ENCODE data around the gene EPB41L4A. TPM values are rescaled to one million over a fixed set of nuclear protein-coding genes. Genes with fewer than 3 reads are reported as not detected.

The EPB41L4A gene
- total RNA-seq, 2 donors from 2014 or later, result 7.7 to 9.9 TPM

DNA sequence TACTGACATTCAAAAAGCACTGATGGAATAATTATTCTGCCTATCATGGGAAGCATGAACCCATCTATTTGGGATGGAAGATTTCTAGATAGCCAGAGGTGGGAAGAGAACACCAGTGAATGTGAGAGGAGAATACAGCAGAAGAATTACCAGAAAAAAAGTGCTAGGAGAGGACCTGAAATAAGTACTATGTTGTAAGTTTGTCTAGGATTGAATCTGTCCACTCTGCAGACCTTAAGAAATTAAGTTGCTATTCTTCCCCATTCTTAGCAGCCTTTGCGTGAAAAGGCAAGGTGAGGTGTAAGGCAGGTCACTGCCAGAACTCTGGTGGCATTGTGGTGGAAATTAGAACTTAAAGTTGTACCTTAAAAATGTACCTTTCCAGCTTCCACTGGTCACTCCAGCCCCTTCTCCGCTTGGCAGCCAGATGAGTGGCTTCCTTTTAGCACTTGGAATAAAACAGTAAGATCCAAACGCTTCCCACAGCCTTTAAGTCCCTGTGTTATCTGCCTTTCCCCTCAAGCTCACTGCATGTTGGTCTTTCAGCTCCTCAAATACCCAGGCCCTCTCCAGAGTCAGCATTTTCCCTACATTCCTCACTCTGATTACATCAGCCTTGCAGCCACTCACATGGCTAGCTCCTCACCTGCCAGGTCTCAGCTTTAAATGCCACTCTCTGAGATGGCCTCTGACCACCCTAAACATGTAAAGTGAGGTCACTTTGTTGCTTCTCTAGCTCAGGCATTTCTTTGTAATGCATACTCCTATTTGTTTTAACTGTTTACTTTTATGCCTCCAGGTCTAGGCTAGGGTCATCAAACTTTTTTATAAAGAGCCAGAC lies 253.0 kb downstream of the EPB41L4A start:
- Mint-ChIP-seq H3K9me3 (no peaks in the 10 kb centered on the region), H3K27me3 (ENCODE audit: insufficient read depth) (no peaks in the 10 kb centered on the region), H3K4me3 (no peak overlapping the region), H3K27ac (peak overlapping the region; percentile 98), H3K36me3 (ENCODE audit: low read depth) (peaks cover 55% of the 10 kb centered on the region), H3K4me1 (peaks cover 59% of the 10 kb centered on the region)
- WGBS, 2 experiments (ENCODE audit: insufficient coverage in 1 of 2, insufficient read length in 1 of 2), result 59 to 70% methylated on average over 3 of the region's 3 CpGs
- Histone ChIP-seq H3K4me1 (ENCODE audit: control insufficient read depth, insufficient read depth, low read length) (peaks cover 17% of the 10 kb centered on the region), H3K9ac (ENCODE audit: extremely low read depth, low read length, poor library complexity, severe bottlenecking) (peak overlapping the region; percentile 19), H3K4me3 (ENCODE audit: low read length) (peak overlapping the region; percentile 19), H3K27me3 (ENCODE audit: control insufficient read depth, insufficient read depth, low read length, poor library complexity, severe bottlenecking) (no peaks in the 10 kb centered on the region), H3K9me3 (ENCODE audit: control insufficient read depth, low read length) (no peaks in the 10 kb centered on the region), H3K27ac (ENCODE audit: low read depth, low read length) (peak overlapping the region; percentile 9), H3K36me3 (ENCODE audit: control insufficient read depth, insufficient read depth, low read length) (peaks cover 50% of the 10 kb centered on the region)
- peak; percentile 87 for DNase-seq
- TF ChIP-seq, protein P1, sequence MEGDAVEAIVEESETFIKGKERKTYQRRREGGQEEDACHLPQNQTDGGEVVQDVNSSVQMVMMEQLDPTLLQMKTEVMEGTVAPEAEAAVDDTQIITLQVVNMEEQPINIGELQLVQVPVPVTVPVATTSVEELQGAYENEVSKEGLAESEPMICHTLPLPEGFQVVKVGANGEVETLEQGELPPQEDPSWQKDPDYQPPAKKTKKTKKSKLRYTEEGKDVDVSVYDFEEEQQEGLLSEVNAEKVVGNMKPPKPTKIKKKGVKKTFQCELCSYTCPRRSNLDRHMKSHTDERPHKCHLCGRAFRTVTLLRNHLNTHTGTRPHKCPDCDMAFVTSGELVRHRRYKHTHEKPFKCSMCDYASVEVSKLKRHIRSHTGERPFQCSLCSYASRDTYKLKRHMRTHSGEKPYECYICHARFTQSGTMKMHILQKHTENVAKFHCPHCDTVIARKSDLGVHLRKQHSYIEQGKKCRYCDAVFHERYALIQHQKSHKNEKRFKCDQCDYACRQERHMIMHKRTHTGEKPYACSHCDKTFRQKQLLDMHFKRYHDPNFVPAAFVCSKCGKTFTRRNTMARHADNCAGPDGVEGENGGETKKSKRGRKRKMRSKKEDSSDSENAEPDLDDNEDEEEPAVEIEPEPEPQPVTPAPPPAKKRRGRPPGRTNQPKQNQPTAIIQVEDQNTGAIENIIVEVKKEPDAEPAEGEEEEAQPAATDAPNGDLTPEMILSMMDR (conservative IDR thresholded peaks at IDR 0.05), result no peak

DNA sequence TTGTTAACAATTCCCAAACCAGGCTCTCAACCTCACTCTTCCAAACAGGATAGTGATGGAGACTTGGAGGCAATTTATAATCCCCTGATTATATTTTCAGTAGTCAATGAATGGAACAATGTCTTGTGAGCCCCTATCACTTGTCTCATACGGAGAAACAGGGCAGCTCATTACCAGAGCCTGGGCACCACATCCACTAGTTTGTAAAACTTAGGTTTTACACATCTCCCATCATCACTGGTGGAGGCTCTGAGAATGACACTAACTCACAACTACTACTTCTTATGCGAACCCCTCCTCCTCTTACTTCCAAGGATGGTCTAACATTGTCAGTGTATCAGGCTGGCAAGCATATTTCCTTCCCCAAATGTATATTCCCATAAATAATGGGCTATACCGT lies 253.7 kb downstream of the EPB41L4A start:
- H3K9me3 ChIP-seq (ENCODE audit: control insufficient read depth, low read length), result no peaks in the 10 kb centered on the region
- H3K27me3 ChIP-seq (ENCODE audit: control insufficient read depth, insufficient read depth, low read length, poor library complexity, severe bottlenecking), result no peaks in the 10 kb centered on the region
- no peak overlapping the region for H3K27ac ChIP-seq (ENCODE audit: low read depth, low read length)
- WGBS, 2 experiments (ENCODE audit: insufficient coverage in 1 of 2, insufficient read length in 1 of 2), result 85 to 86% methylated on average over 2 to 3 of the region's 3 CpGs
- Mint-ChIP-seq H3K27ac (peak overlapping the region; percentile 98), H3K4me1 (peaks cover 59% of the 10 kb centered on the region), H3K4me3 (no peak overlapping the region), H3K9me3 (peaks cover 2% of the 10 kb centered on the region), H3K27me3 (ENCODE audit: insufficient read depth) (no peaks in the 10 kb centered on the region), H3K36me3 (ENCODE audit: low read depth) (peaks cover 56% of the 10 kb centered on the region)
- peaks cover 50% of the 10 kb centered on the region for H3K36me3 ChIP-seq (ENCODE audit: control insufficient read depth, insufficient read depth, low read length)
- TF ChIP-seq, protein P1 (conservative IDR thresholded peaks at IDR 0.05), result no peak
- no peak for DNase-seq
- H3K4me1 ChIP-seq (ENCODE audit: control insufficient read depth, insufficient read depth, low read length), result peaks cover 17% of the 10 kb centered on the region
- no peak overlapping the region for H3K4me3 ChIP-seq (ENCODE audit: low read length)
- no peak overlapping the region for H3K9ac ChIP-seq (ENCODE audit: extremely low read depth, low read length, poor library complexity, severe bottlenecking)

DNA sequence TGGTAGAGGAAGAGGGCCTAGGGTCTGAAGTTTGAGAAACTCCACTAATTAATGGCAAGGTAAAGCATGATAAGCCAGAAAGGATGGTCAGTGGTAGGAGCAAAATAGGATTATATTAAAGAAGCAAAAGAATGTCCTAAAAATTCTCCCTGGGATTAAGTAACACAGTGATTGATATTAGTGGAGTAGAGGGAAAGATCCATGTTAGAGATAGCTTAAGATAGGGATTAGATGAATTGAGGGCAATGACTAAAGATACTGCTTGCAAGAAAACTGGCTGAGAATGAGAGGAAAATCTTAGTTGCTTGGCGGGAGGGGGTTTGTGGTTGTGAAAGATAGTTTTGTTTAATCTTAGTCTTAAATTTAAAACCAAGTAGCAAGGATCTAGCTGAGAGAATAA lies 255.6 kb downstream of the EPB41L4A start:
- no peak overlapping the region for H3K27ac ChIP-seq (ENCODE audit: low read depth, low read length)
- no peaks in the 10 kb centered on the region for H3K9me3 ChIP-seq (ENCODE audit: control insufficient read depth, low read length)
- H3K27me3 Mint-ChIP-seq (ENCODE audit: insufficient read depth), result no peaks in the 10 kb centered on the region
- peaks cover 6% of the 10 kb centered on the region for H3K9me3 Mint-ChIP-seq
- H3K36me3 Mint-ChIP-seq (ENCODE audit: low read depth), result peaks cover 52% of the 10 kb centered on the region
- peak overlapping the region; percentile 97 for H3K4me3 ChIP-seq (ENCODE audit: low read length)
- H3K36me3 ChIP-seq (ENCODE audit: control insufficient read depth, insufficient read depth, low read length), result peaks cover 50% of the 10 kb centered on the region
- 94 to 100% methylated on average over 1 of the region's 1 CpG for WGBS, 2 experiments (ENCODE audit: insufficient coverage in 1 of 2, insufficient read length in 1 of 2)
- no peak overlapping the region for H3K9ac ChIP-seq (ENCODE audit: extremely low read depth, low read length, poor library complexity, severe bottlenecking)
- TF ChIP-seq, protein P1 (conservative IDR thresholded peaks at IDR 0.05), result no peak
- no peaks in the 10 kb centered on the region for H3K27me3 ChIP-seq (ENCODE audit: control insufficient read depth, insufficient read depth, low read length, poor library complexity, severe bottlenecking)
- H3K4me3 Mint-ChIP-seq, result no peak overlapping the region
- peaks cover 55% of the 10 kb centered on the region for H3K4me1 Mint-ChIP-seq
- peaks cover 17% of the 10 kb centered on the region for H3K4me1 ChIP-seq (ENCODE audit: control insufficient read depth, insufficient read depth, low read length)
- DNase-seq, result no peak
- peak overlapping the region; percentile 7 for H3K27ac Mint-ChIP-seq

Measured in endodermal cell (in vitro differentiated cells).